CD14-positive monocyte (primary cell): ENCODE data around the gene SIGLEC9. TPM values are rescaled to one million over a fixed set of nuclear protein-coding genes. Genes with fewer than 3 reads are reported as not detected.
A peak's percentile ranks its signal among the peaks of the same experiment; 100 is the strongest.
"Not testable (repeated sequence)": the region's sequence is repeated elsewhere in the genome, so short reads cannot be mapped to it uniquely, and the experiment has no call there.

Source experiments
- DNase-seq, 3 donors: peaks; one replicate each; pipeline ENCODE4 v3.0.0-alpha.2; 2011 to 2022
- H2AFZ ChIP-seq: 2 replicates; pipeline ENCODE4 v1.6.0; 2012; ENCODE audit warnings: mild to moderate bottlenecking, low read depth, low read length, inconsistent platforms; ENCODE audit not compliant: insufficient read depth, poor library complexity, severe bottlenecking
- H3K27ac ChIP-seq, 2 donors: 1 replicate in 1 of 2; 2 replicates in 1 of 2; pipeline ENCODE4 v1.5.1; 2012 to 2013; ENCODE audit warnings: low read length in 2 of 2, control low read depth in 1 of 2, inconsistent platforms in 1 of 2, low read depth in 1 of 2, mild to moderate bottlenecking in 1 of 2
- H3K27me3 ChIP-seq, 2 donors: one replicate each; pipeline versions ENCODE4 v1.6.0 to v1.6.1; 2011 to 2013; ENCODE audit warnings: low read length in 2 of 2; ENCODE audit not compliant: control insufficient read depth in 2 of 2, insufficient read depth in 2 of 2
- H3K36me3 ChIP-seq, 2 donors: replicated peaks in 1 of 2; 1 replicate in 1 of 2; 2 replicates in 1 of 2; pipeline versions ENCODE4 v1.5.1 to v1.6.1; 2012 to 2013; ENCODE audit warnings: low read length in 2 of 2, control low read depth in 1 of 2, inconsistent platforms in 1 of 2, mild to moderate bottlenecking in 1 of 2; ENCODE audit not compliant: insufficient read depth in 2 of 2, control insufficient read depth in 1 of 2
- H3K4me1 ChIP-seq, 2 donors: 1 replicate in 1 of 2; 2 replicates in 1 of 2; pipeline versions ENCODE4 v1.5.1 to v1.6.1; 2012 to 2013; ENCODE audit warnings: low read length in 2 of 2, control low read depth in 1 of 2, inconsistent platforms in 1 of 2, mild to moderate bottlenecking in 1 of 2, moderate library complexity in 1 of 2; ENCODE audit not compliant: insufficient read depth in 2 of 2, control insufficient read depth in 1 of 2
- H3K4me2 ChIP-seq: replicated peaks from 2 replicates; pipeline ENCODE3; 2012; ENCODE audit warnings: low read length, moderate library complexity, mild to moderate bottlenecking; ENCODE audit not compliant: poor library complexity, severe bottlenecking; ENCODE audit errors: extremely low read depth
- H3K4me3 ChIP-seq, 3 experiments: fragments of 200-600 bp in 1 of 3; sonication (generic) in 1 of 3; replicated peaks in 1 of 3; 1 replicate in 2 of 3; 2 replicates in 1 of 3; pipeline ENCODE4 v1.5.1; 2011 to 2013; ENCODE audit warnings: low read length in 3 of 3, mild to moderate bottlenecking in 3 of 3, control low read depth in 2 of 3, low read depth in 2 of 3, inconsistent platforms in 1 of 3, moderate library complexity in 1 of 3
- H3K79me2 ChIP-seq: 2 replicates; pipeline ENCODE4 v1.6.0; 2012; ENCODE audit warnings: mild to moderate bottlenecking, control low read depth, inconsistent platforms, low read length, moderate library complexity; ENCODE audit not compliant: insufficient read depth
- H3K9ac ChIP-seq: 2 replicates; pipeline ENCODE4 v1.6.0; 2017; ENCODE audit warnings: low read length, mild to moderate bottlenecking; ENCODE audit not compliant: insufficient read depth, poor library complexity, severe bottlenecking
- H3K9me3 ChIP-seq, 2 donors: replicated peaks in 1 of 2; 1 replicate in 1 of 2; 2 replicates in 1 of 2; pipeline versions ENCODE4 v1.5.1 to v1.6.1; 2012 to 2013; ENCODE audit warnings: low read length in 2 of 2, control low read depth in 1 of 2; ENCODE audit not compliant: control insufficient read depth in 1 of 2, insufficient read depth in 1 of 2
- H4K20me1 ChIP-seq: 2 replicates; pipeline ENCODE4 v1.6.0; 2012; ENCODE audit warnings: mild to moderate bottlenecking, low read length, control low read depth, moderate library complexity; ENCODE audit not compliant: insufficient read depth
- H3K27ac Mint-ChIP-seq, 7 donors: one replicate each; pipeline ENCODE4 v1.8.0; 2020; ENCODE audit warnings: mild to moderate bottlenecking in 7 of 7, mixed read lengths in 7 of 7, moderate library complexity in 6 of 7, inconsistent platforms in 2 of 7
- H3K27me3 Mint-ChIP-seq, 3 donors: one replicate each; pipeline ENCODE4 v1.8.0; 2021 to 2022; ENCODE audit warnings: low read depth in 3 of 3, mild to moderate bottlenecking in 3 of 3, mixed read lengths in 3 of 3, moderate library complexity in 3 of 3, inconsistent platforms in 1 of 3
- H3K36me3 Mint-ChIP-seq, 2 donors: one replicate each; pipeline ENCODE4 v1.8.0; 2020; ENCODE audit warnings: mixed read lengths in 2 of 2, inconsistent platforms in 1 of 2, mild to moderate bottlenecking in 1 of 2
- H3K4me1 Mint-ChIP-seq: one replicate; pipeline ENCODE4 v1.8.0; 2020; ENCODE audit warnings: mild to moderate bottlenecking, mixed read lengths
- H3K4me3 Mint-ChIP-seq, 2 donors: one replicate each; pipeline ENCODE4 v1.8.0; 2020; ENCODE audit warnings: mild to moderate bottlenecking in 2 of 2, mixed read lengths in 2 of 2, moderate library complexity in 1 of 2
- H3K9me3 Mint-ChIP-seq, 7 donors: one replicate each; pipeline ENCODE4 v1.8.0; 2020 to 2022; ENCODE audit warnings: mixed read lengths in 7 of 7, mild to moderate bottlenecking in 6 of 7, moderate library complexity in 6 of 7, inconsistent platforms in 2 of 7
- WGBS: methylation state at CpG from one replicate; pipeline ENCODE4 v1.1.5; 2013; ENCODE audit warnings: missing lambda C conversion rate; ENCODE audit not compliant: insufficient coverage; 5-methylcytosine and 5-hydroxymethylcytosine counted together
- intact Hi-C, 2 donors: fragments of 100-400 bp; cut with micrococcal nuclease; formaldehyde crosslinking; loops; one replicate each; pipeline versions ENCODE4 v1.15.0 to v1.15.1; 2023
- polyA plus RNA-seq, 3 donors: library from polyadenylated mRNA; depleted of rRNA in 1 of 3; unstranded in 2 of 3; stranded (reverse) in 1 of 3; fragments of 300-500 nt in 2 of 3; fragments of >200 nt in 1 of 3; fragmentation: Illumina TruSeq in 2 of 3; gene quantifications; 1 replicate in 2 of 3; 2 replicates in 1 of 3; pipeline ENCODE4 v1.2.3, GENCODE V29; 2012 to 2021
- TF ChIP-seq, protein P1 (sequence below): fragments of 200-600 bp; IDR thresholded peaks from one replicate; pipeline ENCODE4 v1.8.0; 2022; ENCODE audit warnings: antibody characterized with exemption, mild to moderate bottlenecking

The SIGLEC9 gene
- polyA plus RNA-seq, 3 donors: 87.5 to 137 (median 133) TPM

DNA sequence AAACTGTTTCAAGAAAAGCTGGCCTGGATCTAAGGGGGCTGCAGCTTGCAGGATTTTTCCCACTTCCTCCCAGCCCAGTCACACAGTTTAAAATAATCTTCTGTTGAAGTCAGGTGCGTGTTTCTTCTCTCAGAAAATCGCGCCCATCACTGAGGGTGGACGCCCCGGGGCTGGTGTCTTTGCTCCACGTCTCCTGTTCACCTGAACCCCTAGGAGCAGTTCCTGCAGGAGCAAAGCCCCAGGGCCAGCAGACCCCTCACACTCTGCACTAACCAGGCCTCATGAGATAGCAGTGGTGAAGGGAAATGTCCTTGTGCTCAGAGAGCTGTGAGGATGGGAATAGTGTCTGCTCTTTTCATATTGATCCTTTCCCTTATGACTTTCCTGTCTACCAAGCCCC lies 16.5 kb downstream of the SIGLEC9 start:
- no peak for DNase-seq
- H4K20me1 ChIP-seq: peaks cover 5% of the 10 kb centered on the region
- H3K4me2 ChIP-seq: peak overlapping the region; percentile 76
- Mint-ChIP-seq H3K27ac (peak overlapping the region; percentile 94 to 100 (median 98)), H3K9me3 (no peaks in the 10 kb centered on the region), H3K4me1 (peaks cover 98% of the 10 kb centered on the region), H3K36me3 (peaks cover 43 to 74% of the 10 kb centered on the region in 2 donors), H3K27me3 (no peaks in the 10 kb centered on the region), H3K4me3 (peak overlapping the region in 1 of 2 donors; percentile 92)
- H3K27me3 ChIP-seq: no peaks in the 10 kb centered on the region
- TF ChIP-seq, protein P1, sequence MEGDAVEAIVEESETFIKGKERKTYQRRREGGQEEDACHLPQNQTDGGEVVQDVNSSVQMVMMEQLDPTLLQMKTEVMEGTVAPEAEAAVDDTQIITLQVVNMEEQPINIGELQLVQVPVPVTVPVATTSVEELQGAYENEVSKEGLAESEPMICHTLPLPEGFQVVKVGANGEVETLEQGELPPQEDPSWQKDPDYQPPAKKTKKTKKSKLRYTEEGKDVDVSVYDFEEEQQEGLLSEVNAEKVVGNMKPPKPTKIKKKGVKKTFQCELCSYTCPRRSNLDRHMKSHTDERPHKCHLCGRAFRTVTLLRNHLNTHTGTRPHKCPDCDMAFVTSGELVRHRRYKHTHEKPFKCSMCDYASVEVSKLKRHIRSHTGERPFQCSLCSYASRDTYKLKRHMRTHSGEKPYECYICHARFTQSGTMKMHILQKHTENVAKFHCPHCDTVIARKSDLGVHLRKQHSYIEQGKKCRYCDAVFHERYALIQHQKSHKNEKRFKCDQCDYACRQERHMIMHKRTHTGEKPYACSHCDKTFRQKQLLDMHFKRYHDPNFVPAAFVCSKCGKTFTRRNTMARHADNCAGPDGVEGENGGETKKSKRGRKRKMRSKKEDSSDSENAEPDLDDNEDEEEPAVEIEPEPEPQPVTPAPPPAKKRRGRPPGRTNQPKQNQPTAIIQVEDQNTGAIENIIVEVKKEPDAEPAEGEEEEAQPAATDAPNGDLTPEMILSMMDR: no peak
- intact Hi-C loops: no loop called here
- peak overlapping the region; percentile 98 to 99 for H3K27ac ChIP-seq
- H3K9me3 ChIP-seq: no peaks in the 10 kb centered on the region
- peak overlapping the region in 1 of 3 experiments; percentile 72 for H3K4me3 ChIP-seq
- no CpG with 5 or more reads among the region's 6 CpGs for WGBS
- peaks cover 99 to 100% of the 10 kb centered on the region in 2 donors for H3K4me1 ChIP-seq
- no peak overlapping the region for H2AFZ ChIP-seq
- peaks cover 70% of the 10 kb centered on the region for H3K79me2 ChIP-seq
- H3K36me3 ChIP-seq: peaks cover 11 to 15% of the 10 kb centered on the region in 2 donors
- no peak overlapping the region for H3K9ac ChIP-seq

DNA sequence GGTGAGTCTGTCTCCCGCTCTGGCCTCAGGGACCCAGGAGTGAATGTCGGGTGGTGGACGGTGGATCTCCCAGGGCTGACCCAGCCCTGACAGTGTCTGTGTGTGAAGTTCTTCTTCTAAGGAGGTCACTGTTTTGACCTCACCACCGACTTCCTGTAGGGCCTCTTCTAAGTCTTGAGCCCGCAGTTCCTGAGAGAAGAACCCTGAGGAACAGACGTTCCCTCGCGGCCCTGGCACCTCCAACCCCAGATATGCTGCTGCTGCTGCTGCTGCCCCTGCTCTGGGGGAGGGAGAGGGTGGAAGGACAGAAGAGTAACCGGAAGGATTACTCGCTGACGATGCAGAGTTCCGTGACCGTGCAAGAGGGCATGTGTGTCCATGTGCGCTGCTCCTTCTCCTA lies 17.4 kb downstream of the SIGLEC9 start, which contains the start of gene SIGLEC7:
Gene SIGLEC7, plus strand, starts transcription at position 183 of the 400 bp plus-strand sequence. Its CDS starts 69 bp downstream, at position 252.
- peak within 1 kb of the TSS; percentile 94 to 100 (median 98) for H3K27ac Mint-ChIP-seq
- DNase-seq: peak; percentile 64 to 73 (median 71)

DNA sequence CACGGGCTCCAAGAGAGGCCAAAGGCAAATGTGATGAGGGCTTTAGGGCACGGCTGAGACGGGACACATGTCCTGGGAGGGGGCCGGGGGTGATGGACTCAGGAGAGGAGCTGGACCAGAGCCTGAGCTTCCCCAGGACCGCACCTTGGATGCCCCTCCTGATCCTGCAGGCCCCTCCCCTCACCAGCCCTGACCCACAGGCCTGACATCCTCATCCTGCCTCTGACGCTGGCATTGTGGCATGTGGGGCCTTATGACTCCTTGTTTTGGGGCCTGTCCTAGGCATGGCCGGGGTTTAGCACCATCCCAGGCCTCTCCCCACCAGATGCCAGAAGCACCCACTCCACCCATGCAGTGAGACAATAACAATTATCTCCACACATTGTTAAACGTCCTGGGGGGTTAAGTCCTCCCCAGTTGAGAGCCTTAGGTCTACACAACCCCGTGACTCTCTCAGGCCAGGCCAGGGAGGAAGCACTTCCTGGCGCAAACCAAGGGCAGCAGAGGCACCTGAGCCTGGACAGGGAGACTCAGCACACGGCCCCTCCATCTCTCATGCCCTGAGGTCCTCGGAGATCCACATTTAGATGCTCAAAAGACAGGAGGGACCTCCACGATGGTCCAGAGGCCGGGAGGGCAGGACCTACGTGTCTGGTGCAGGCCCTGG lies 18.2 kb downstream of the SIGLEC9 start:
- H2AFZ ChIP-seq, H3K27me3 Mint-ChIP-seq, H4K20me1 ChIP-seq, H3K27me3 ChIP-seq, H3K9me3 ChIP-seq, intact Hi-C loops, H3K9me3 Mint-ChIP-seq, DNase-seq: not testable (repeated sequence)
- H3K4me1 Mint-ChIP-seq: peaks cover 97% of the 10 kb centered on the region
- peak overlapping the region; percentile 79 to 92 for H3K4me3 Mint-ChIP-seq
- H3K36me3 ChIP-seq: peaks cover 26 to 29% of the 10 kb centered on the region in 2 donors
- peak overlapping the region; percentile 94 to 100 (median 98) for H3K27ac Mint-ChIP-seq
- H3K4me1 ChIP-seq: peaks cover 99 to 100% of the 10 kb centered on the region in 2 donors
- peak overlapping the region; percentile 41 to 72 (median 44) for H3K4me3 ChIP-seq
- H3K79me2 ChIP-seq: peaks cover 81% of the 10 kb centered on the region
- peaks cover 44 to 75% of the 10 kb centered on the region in 2 donors for H3K36me3 Mint-ChIP-seq
- H3K9ac ChIP-seq: peak overlapping the region; percentile 38
- WGBS: 93% methylated on average over 3 of the region's 15 CpGs
- H3K4me2 ChIP-seq: peak overlapping the region; percentile 85
- H3K27ac ChIP-seq: peak overlapping the region; percentile 98 to 99

More for the DNA sequence above, 17.4 kb downstream of the SIGLEC9 start, which contains the start of gene SIGLEC7:
- peak within 1 kb of the TSS; percentile 85 for H3K4me2 ChIP-seq
- H2AFZ ChIP-seq: peak within 1 kb of the TSS; percentile 38
- peak within 1 kb of the TSS; percentile 98 to 99 for H3K27ac ChIP-seq
- intact Hi-C loops: no loop called here
- 18% methylated on average over 12 of the region's 14 CpGs for WGBS
- H3K9me3 Mint-ChIP-seq: no peaks in the 10 kb centered on the region
- H3K4me3 Mint-ChIP-seq: peak within 1 kb of the TSS; percentile 79 to 92
- no peaks in the 10 kb centered on the region for H3K27me3 ChIP-seq
- peaks cover 78% of the 10 kb centered on the region for H3K79me2 ChIP-seq
- H4K20me1 ChIP-seq: peaks cover 5% of the 10 kb centered on the region
- no peaks in the 10 kb centered on the region for H3K27me3 Mint-ChIP-seq
- peaks cover 97% of the 10 kb centered on the region for H3K4me1 Mint-ChIP-seq
- peaks cover 99 to 100% of the 10 kb centered on the region in 2 donors for H3K4me1 ChIP-seq
- no peaks in the 10 kb centered on the region for H3K9me3 ChIP-seq
- H3K36me3 ChIP-seq: peaks cover 21 to 23% of the 10 kb centered on the region in 2 donors
- peaks cover 46 to 75% of the 10 kb centered on the region in 2 donors for H3K36me3 Mint-ChIP-seq
- H3K4me3 ChIP-seq: peak within 1 kb of the TSS; percentile 41 to 72 (median 44)
- peak within 1 kb of the TSS; percentile 38 for H3K9ac ChIP-seq
- TF ChIP-seq, protein P1: no peak
